ENCODE data around the gene ATP6V0E2.
A peak's percentile ranks its signal among the peaks of the same experiment; 100 is the strongest.

The ATP6V0E2 gene

DNA sequence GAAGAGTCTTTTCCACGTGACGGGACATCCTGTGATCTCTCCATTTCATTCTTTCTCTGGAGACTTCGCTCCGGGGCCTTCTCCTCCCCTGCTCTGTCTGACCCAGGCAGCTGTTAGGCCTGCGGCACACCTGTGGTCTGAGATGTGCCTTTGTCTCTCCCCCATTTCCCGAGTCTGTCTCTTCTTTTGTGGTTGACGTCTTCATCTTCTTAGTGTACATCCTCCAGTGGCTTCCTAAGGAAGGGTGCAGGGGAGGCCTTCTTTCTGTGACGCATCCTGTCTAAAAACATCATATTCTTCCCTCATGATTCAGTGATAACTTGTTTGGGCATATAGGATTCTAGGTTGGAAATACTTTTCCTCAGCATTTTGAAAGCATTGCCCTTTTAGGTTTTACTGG is 17.2 kb upstream of the ATP6V0E2 start:
- Histone ChIP-seq H3K4me1 (ENCODE audit: low read length) (no peaks in the 10 kb centered on the region; the same call in 1 of the 2 replicates), H3K27ac (ENCODE audit: low read length) (no peak overlapping the region)
- TF ChIP-seq EZH2phosphoT487 (IDR thresholded peaks at IDR 0.05; ENCODE audit: low read depth), result no peak
- TF ChIP-seq, protein P1, sequence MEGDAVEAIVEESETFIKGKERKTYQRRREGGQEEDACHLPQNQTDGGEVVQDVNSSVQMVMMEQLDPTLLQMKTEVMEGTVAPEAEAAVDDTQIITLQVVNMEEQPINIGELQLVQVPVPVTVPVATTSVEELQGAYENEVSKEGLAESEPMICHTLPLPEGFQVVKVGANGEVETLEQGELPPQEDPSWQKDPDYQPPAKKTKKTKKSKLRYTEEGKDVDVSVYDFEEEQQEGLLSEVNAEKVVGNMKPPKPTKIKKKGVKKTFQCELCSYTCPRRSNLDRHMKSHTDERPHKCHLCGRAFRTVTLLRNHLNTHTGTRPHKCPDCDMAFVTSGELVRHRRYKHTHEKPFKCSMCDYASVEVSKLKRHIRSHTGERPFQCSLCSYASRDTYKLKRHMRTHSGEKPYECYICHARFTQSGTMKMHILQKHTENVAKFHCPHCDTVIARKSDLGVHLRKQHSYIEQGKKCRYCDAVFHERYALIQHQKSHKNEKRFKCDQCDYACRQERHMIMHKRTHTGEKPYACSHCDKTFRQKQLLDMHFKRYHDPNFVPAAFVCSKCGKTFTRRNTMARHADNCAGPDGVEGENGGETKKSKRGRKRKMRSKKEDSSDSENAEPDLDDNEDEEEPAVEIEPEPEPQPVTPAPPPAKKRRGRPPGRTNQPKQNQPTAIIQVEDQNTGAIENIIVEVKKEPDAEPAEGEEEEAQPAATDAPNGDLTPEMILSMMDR (IDR thresholded peaks at IDR 0.05; ENCODE audit: low read depth, low read length), result no peak

DNA sequence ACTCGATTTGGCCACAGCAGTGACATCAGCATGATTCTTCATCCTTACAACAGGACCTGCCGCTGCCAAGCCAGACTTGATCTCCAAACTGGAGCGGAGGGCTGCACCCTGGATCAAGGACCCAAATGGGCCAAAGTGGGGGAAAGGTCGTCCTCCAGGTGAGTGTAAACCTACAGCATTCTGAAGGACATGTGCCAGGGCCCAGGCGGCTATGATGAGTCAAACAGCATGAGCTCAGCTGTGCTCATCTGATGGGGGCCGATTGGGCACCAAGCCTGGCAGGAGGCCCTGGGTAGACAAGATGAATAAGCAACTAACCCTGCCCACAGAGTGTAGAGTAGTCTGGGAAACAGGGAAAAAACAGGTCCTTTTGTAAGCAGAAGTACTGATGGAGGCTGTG is 14.4 kb upstream of the ATP6V0E2 start:
- no peak overlapping the region for H3K27ac ChIP-seq (ENCODE audit: low read length)
- no peak overlapping the region for H3K9ac ChIP-seq (ENCODE audit: low read length)
- no peak overlapping the region for H2AFZ ChIP-seq (ENCODE audit: low read depth, low read length)
- H3K4me3 ChIP-seq (ENCODE audit: low read length), result no peak overlapping the region
- no peaks in the 10 kb centered on the region for H4K20me1 ChIP-seq (ENCODE audit: insufficient read depth, low read length)
- H3K36me3 ChIP-seq (replicated peaks; ENCODE audit: low read depth, low read length), result no peaks in the 10 kb centered on the region
- no peaks in the 10 kb centered on the region for H3K79me2 ChIP-seq (ENCODE audit: low read length)
- H3K4me2 ChIP-seq (ENCODE audit: low read length), result no peak overlapping the region
- H3K4me1 ChIP-seq (ENCODE audit: low read length), result no peaks in the 10 kb centered on the region; the same call in 1 of the 2 replicates
- H3K27me3 ChIP-seq (ENCODE audit: low read depth, low read length), result no peaks in the 10 kb centered on the region
- TF ChIP-seq EZH2phosphoT487 (IDR thresholded peaks at IDR 0.05; ENCODE audit: low read depth), result no peak
- TF ChIP-seq, protein P1 (IDR thresholded peaks at IDR 0.05; ENCODE audit: low read depth, low read length), result no peak
- no peaks in the 10 kb centered on the region for H3K9me3 ChIP-seq (ENCODE audit: insufficient read depth, low read length)

More for the DNA sequence above, 17.2 kb upstream of the ATP6V0E2 start:
- no peaks in the 10 kb centered on the region for H3K79me2 ChIP-seq (ENCODE audit: low read length)
- no peaks in the 10 kb centered on the region for H3K9me3 ChIP-seq (ENCODE audit: insufficient read depth, low read length)
- H3K27me3 ChIP-seq (ENCODE audit: low read depth, low read length), result no peaks in the 10 kb centered on the region
- no peak overlapping the region for H3K9ac ChIP-seq (ENCODE audit: low read length)
- H3K4me3 ChIP-seq (ENCODE audit: low read length), result no peak overlapping the region
- H4K20me1 ChIP-seq (ENCODE audit: insufficient read depth, low read length), result no peaks in the 10 kb centered on the region
- no peaks in the 10 kb centered on the region for H3K36me3 ChIP-seq (replicated peaks; ENCODE audit: low read depth, low read length)
- no peak overlapping the region for H3K4me2 ChIP-seq (ENCODE audit: low read length)
- H2AFZ ChIP-seq (ENCODE audit: low read depth, low read length), result no peak overlapping the region

DNA sequence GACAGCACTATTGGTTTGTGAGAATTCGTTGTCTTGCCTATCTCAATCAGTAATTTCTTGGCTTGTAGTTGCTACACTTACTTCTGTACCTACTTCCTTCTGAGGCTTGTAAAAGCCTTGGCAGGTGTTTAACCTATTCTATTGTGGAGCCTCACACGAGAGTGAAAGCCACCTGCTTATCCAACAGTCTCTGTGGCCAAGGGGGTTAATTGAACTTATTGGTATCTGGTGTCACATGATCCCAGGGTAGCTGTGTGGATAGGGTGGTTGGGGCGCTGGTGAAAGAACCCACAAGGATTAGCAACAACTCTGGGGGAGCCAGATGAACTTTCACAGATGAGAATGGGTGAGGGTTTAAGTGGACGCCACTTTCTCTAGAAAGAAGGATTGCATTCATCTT is 13.9 kb upstream of the ATP6V0E2 start:
- H3K4me3 ChIP-seq (ENCODE audit: low read length), result no peak overlapping the region
- no peaks in the 10 kb centered on the region for H4K20me1 ChIP-seq (ENCODE audit: insufficient read depth, low read length)
- no peaks in the 10 kb centered on the region for H3K27me3 ChIP-seq (ENCODE audit: low read depth, low read length)
- TF ChIP-seq EZH2phosphoT487 (IDR thresholded peaks at IDR 0.05; ENCODE audit: low read depth), result no peak
- TF ChIP-seq, protein P1 (IDR thresholded peaks at IDR 0.05; ENCODE audit: low read depth, low read length), result no peak
- H3K9ac ChIP-seq (ENCODE audit: low read length), result no peak overlapping the region
- no peaks in the 10 kb centered on the region for H3K4me1 ChIP-seq (ENCODE audit: low read length)
- no peak overlapping the region for H2AFZ ChIP-seq (ENCODE audit: low read depth, low read length)
- H3K27ac ChIP-seq (ENCODE audit: low read length), result no peak overlapping the region
- no peaks in the 10 kb centered on the region for H3K79me2 ChIP-seq (ENCODE audit: low read length)
- no peaks in the 10 kb centered on the region for H3K9me3 ChIP-seq (ENCODE audit: insufficient read depth, low read length)
- no peaks in the 10 kb centered on the region for H3K36me3 ChIP-seq (replicated peaks; ENCODE audit: low read depth, low read length)
- H3K4me2 ChIP-seq (ENCODE audit: low read length), result no peak overlapping the region

DNA sequence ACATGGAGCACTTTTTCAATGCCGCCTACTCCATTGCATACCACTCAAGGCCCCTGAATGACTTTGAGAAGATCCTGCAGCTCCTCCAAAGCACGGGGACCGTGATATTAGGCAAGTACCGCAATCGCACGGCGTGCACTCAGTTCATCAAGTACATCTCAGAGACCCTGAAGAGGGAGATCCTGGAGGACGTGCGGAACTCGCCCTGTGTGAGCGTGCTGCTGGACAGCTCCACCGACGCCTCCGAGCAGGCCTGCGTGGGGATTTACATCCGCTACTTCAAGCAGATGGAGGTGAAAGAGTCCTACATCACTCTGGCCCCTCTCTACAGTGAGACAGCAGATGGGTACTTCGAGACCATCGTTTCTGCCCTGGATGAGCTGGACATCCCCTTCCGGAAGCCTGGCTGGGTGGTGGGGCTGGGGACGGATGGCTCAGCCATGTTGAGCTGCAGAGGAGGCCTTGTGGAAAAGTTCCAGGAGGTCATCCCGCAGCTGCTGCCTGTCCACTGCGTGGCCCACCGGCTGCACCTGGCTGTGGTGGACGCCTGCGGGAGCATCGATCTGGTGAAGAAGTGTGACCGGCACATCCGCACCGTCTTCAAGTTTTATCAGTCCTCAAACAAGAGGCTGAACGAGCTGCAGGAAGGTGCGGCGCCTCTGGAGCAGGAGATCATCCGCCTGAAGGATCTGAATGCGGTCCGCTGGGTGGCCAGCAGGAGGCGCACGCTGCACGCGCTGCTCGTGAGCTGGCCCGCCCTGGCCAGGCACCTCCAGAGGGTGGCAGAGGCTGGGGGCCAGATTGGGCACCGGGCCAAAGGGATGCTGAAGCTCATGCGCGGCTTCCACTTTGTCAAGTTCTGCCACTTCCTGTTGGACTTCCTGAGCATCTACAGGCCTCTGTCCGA is 12.7 kb upstream of the ATP6V0E2 start:
- Histone ChIP-seq H3K79me2 (ENCODE audit: low read length) (no peaks in the 10 kb centered on the region), H4K20me1 (ENCODE audit: insufficient read depth, low read length) (no peaks in the 10 kb centered on the region), H3K9me3 (ENCODE audit: insufficient read depth, low read length) (no peaks in the 10 kb centered on the region), H3K36me3 (replicated peaks; ENCODE audit: low read depth, low read length) (no peaks in the 10 kb centered on the region), H3K4me3 (ENCODE audit: low read length) (no peak overlapping the region), H3K27ac (ENCODE audit: low read length) (no peak overlapping the region), H3K4me2 (ENCODE audit: low read length) (no peak overlapping the region), H3K27me3 (ENCODE audit: low read depth, low read length) (no peaks in the 10 kb centered on the region), H3K4me1 (ENCODE audit: low read length) (no peaks in the 10 kb centered on the region), H3K9ac (ENCODE audit: low read length) (no peak overlapping the region), H2AFZ (ENCODE audit: low read depth, low read length) (no peak overlapping the region)
- TF ChIP-seq EZH2phosphoT487 (IDR thresholded peaks at IDR 0.05; ENCODE audit: low read depth), result no peak
- TF ChIP-seq, protein P1 (IDR thresholded peaks at IDR 0.05; ENCODE audit: low read depth, low read length), result peak; percentile 36
